CD4-positive, alpha-beta T cell treated with Interleukin-17A for 4 hours (primary cell): Measurements from ENCODE around the gene SPEG.

ENCODE experiments used
- DNase-seq: peaks from one replicate; pipeline ENCODE4 v3.0.0-alpha.2; 2020; ENCODE audit warnings: mixed read lengths

The SPEG gene

DNA sequence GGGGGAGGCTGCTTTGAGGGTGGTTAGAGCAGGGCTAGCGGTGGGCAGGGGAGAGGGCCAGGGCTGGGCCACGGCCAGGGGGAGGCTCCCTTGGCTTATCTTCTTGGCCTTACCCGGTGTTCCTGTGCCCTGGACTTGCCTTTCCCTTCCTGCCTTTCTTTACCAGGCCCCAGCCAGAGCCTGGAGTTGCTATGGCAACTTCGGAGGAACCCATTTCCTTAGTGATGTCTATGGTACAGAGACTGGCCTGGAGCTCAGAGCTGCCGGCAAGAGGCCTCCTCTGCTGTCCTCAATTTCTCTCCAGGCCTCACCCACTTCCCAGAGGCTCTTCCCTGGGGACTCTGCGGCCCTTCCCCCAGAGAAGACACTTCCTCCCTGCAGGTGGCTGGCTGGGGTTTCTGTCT, 11.5 kb downstream of the SPEG start:
- DNase-seq: no peak

DNA sequence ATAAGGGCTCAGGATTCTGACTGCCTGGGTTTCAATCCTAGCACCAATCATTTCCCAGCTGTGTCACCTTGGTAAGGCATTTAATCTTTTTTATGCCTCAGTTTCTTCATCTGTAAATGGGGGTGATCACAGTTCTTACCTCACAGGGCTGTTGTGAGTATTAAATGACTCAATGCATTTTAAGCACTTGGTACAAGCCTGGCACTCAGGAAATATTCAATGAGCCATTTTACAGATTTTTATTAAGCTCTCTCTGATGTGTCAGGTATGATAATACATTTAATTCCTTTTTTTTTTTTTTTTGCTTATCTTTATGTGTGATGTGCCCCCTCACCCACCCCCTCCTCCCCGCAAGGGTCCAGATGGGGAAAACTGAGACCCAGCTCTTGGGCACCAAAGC, 12.0 kb downstream of the SPEG start:
- no peak for DNase-seq

DNA sequence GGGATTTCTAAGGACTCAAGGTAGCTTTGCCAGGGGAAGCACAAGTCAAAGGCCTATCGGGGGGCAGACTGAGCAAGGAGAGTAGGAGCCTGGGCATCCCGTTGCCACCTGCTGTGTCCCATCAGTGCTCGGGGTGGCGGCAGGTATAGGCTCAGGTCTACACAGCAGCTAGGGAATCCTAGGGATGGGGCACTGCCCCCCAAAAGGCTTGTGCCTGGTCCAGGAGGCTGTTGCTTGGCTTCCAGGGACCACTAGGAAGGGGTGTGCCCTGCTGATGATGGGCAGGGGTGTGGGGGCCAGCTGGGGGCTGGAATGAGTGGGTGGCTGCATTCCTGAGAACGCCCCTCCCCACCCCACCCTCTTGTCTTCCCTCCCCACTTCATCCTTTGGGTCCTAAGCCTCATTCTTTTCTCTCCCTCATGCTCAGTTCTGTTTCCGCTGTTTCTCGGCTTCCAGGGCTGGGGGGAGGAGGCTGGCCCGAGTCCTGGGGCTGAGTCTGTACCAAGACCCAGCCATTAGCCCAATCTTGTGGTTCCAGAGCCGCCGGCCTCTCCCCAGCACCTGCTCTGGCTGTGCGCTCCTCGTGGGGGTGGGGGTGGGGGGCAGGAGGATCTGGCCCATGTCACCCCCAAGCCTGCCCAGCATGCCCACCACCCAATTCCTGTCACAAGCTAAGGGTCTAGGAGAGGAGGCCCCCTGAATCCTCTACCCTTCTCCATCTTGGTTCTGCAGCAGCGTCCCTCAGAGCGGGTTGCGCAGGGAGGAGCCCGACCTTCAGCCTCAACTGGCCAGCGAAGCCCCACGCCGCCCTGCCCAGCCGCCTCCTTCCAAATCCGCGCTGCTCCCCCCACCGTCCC, 12.8 kb downstream of the SPEG start:
- no peak for DNase-seq

DNA sequence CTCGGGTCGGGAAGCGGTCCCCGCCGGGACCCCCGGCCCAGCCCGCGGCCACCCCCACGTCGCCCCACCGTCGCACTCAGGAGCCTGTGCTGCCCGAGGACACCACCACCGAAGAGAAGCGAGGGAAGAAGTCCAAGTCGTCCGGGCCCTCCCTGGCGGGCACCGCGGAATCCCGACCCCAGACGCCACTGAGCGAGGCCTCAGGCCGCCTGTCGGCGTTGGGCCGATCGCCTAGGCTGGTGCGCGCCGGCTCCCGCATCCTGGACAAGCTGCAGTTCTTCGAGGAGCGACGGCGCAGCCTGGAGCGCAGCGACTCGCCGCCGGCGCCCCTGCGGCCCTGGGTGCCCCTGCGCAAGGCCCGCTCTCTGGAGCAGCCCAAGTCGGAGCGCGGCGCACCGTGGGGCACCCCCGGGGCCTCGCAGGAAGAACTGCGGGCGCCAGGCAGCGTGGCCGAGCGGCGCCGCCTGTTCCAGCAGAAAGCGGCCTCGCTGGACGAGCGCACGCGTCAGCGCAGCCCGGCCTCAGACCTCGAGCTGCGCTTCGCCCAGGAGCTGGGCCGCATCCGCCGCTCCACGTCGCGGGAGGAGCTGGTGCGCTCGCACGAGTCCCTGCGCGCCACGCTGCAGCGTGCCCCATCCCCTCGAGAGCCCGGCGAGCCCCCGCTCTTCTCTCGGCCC, 13.6 kb downstream of the SPEG start:
- no peak for DNase-seq

DNA sequence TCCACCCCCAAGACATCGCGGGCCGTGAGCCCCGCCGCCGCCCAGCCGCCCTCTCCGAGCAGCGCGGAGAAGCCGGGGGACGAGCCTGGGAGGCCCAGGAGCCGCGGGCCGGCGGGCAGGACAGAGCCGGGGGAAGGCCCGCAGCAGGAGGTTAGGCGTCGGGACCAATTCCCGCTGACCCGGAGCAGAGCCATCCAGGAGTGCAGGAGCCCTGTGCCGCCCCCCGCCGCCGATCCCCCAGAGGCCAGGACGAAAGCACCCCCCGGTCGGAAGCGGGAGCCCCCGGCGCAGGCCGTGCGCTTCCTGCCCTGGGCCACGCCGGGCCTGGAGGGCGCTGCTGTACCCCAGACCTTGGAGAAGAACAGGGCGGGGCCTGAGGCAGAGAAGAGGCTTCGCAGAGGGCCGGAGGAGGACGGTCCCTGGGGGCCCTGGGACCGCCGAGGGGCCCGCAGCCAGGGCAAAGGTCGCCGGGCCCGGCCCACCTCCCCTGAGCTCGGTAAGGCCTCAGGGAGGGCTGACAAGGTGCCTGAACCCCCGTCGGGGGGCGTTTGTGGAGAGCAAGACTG, 14.2 kb downstream of the SPEG start:
- no peak for DNase-seq

- no peak for DNase-seq
Observed at GRCh38 chr2:219449609-219450008, 15.0 kb downstream of the SPEG start.

GRCh38 chr2:219451661-219452360, 17.2 kb downstream of the SPEG start:
- DNase-seq: no peak

DNA sequence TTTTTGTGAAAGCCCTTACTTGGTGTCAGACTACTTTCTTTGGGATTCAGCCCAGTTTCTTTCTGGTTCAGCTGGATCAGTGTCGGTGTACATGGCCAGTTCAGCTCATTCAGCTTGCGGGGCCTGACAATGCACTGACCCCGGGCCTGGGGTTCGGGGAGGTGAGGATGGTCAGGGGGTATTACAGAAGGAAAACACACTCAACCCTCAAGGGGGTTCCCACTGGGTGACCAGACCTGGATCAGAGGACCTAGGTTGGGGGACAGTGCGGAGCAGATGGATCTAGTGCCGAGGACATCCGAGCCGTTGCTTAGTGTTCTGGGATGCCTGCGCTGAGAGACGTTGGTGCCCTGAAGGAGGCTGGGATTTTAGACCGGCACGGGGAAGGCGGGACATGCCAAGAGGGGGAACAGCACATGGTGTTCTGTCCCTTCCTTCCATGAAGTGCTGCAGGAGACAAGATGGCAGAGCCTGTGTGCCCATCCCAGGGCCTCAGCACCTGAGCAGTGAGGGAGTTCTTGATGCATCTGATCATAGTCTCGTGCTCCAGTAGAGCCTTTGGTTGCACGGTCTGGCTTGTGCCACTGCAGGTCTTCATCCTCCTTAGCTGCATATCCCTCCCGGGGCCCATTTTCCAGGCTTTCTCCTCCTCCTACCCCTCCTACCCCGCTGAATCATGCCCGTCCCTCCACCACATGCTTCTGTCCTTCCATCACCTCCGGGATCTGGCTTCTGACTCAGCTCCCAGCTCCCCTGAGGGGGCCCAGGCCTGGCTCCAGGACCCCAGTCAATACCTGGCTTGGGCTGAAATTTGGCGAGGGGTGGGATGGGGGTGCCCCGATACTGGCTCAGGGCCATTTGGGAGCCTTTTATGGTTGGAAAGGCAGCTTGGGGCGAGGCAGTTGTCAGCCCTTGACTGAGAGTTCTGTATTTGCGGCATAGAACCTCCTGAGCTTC, 18.0 kb downstream of the SPEG start:
- no peak for DNase-seq

DNA sequence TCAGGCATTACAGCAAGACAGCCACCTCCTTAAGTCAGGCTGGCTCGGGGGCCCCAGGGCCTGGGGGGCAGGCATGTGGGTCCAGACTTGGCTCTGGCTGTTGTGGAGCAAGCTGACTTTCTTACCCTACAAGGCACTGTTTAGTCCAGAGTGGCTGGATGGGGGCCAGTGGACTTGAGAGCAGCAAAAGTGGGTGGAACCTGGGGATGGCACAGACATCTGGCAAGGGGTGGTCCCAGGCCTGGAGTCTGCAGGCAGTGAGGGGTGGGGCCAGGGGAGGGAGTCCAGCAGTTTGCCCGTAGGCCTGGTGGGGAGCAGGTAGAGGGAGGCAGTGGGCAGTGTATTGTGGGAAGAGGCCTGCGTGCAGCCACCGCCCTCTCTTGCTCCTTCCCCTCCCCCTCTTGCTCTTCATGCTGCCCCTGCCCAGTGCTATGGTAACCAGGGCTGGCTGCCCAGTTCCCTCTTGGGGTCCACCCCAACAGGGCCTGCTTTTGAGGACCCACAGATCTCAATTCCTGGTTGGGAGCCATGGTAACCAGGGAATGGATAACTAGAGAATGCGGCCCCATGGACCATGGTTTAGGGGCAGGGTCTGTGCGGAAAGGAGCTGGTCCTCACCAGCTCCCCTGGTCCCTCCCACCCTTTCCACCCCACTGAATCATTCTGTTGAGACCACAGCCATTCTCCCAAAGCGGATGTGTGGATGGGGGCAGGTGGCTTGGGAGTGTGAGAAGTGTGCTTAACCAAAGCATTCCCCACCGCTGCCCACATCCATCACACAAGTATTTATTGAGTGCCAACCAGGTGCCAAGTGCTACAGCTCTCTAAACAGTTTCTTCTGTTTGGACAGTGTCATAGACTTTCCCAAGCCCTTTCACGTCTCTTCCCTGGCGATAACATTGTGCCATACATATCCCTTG, 19.3 kb downstream of the SPEG start:
- no peak for DNase-seq

DNA sequence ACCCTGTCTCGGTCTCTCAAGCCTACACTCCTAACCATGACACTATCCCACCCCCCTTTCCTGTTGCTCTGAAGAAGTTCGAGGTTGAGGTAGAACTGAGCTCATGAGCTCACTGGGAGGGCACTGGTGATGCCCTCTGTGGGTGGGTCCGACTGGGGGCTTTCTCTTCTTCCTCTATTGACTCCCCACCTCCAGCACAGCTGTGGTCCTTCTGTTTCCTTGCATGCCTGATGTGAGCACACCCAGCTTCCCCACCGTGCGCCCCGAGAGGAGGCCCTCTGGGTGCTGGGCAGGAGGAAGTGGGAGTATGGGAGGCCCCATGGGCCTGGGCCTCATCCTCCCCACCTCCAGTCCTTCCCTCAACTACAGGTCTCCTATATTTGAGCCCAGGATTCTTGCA, 20.9 kb downstream of the SPEG start:
- no peak for DNase-seq

GRCh38 chr2:219457784-219458369, 23.2 kb downstream of the SPEG start:
- DNase-seq: peak; percentile 20

GRCh38 chr2:219458996-219459395, 24.4 kb downstream of the SPEG start:
- DNase-seq: no peak

DNA sequence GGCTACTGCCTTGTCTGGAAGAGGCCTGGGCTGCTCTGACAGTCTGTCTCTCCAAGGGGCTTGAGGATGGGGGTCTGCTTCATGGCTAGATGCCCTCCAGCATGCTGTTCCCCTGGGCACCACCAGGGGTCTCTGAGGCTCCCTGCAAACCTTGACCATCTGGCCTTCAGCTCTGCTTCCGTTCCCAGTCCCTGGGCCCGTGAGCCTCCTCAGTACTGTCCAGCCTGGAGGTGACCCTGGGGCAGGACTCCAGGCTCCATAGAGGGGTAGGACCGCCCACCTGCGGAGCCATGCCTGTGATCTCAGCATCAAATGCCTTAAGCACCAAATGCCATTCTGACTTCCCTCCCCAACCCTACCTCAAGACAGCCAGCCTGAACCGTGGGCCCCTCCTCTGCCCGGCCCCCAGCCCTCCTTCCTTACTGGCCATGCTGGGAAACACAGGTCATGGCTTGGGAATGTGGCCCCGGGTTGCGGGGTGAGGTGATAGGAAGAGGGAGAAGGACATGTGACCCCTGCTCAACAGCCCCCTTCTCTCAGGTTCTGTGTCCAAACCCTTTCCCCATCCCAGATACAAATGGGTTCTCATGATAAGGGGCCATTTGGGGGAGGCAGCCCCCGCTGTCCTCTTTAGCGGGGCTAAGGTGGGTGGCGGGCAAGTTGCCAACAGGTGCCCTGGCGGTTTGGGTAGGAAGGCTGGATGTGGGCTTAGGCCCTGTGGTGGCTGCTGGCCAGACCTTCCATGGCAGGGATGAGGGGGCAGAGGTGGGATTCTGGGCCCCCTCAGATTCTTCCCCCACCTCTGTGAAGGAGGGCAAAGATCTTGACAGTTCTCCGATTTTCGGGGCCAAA, 25.0 kb downstream of the SPEG start:
- DNase-seq: peak; percentile 57

GRCh38 chr2:219460424-219460926, 25.8 kb downstream of the SPEG start:
- no peak for DNase-seq

GRCh38 chr2:219461047-219461514, 26.4 kb downstream of the SPEG start:
- DNase-seq: no peak

DNA sequence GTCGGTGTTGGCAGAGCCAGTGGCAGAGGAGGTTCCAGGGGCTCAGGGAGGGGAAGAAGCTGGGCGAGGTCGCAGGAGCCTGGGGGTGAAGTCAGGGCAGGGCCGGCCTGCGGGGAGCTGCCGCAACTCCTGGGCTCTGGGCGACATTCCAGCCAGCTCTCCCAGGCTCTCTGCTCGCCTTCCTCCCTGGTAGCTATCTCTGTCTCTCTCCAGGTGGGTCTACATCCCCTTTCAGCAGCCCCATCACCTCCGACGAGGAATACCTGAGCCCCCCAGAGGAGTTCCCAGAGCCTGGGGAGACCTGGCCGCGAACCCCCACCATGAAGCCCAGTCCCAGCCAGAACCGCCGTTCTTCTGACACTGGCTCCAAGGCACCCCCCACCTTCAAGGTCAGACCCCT, 27.0 kb downstream of the SPEG start:
- no peak for DNase-seq

GRCh38 chr2:219462349-219462748, 27.7 kb downstream of the SPEG start:
- DNase-seq: no peak

DNA sequence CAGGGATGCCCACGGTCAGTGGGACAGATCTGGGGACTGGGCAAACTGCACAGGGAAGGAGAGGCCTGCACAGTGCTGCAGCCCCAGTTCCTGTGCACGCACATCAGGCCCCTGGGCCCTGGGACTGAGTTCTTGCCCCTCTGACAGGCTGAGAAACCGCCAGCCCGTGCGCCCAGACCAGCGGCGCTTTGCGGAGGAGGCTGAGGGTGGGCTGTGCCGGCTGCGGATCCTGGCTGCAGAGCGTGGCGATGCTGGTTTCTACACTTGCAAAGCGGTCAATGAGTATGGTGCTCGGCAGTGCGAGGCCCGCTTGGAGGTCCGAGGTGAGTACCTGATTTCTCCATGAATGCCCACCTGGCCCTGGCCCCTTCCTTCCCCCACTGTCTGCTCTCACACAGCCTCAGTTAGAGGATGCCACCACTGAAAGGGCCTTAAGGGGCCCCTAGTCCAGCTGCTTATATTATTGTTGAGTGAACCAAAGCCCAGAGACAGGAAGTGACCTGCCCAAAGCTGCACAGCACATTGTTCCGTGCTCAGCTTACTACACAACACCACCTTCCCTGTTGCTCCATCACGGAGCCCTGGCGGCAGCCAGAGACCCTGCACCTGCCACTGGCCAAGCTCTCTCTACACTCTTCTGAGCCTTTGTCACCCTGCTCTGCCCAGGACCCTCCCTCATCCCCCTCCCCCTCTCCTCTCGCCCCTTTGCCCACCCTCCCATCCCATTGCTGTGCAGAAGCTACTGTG, 29.8 kb downstream of the SPEG start:
- DNase-seq: no peak
